Erythroblast (primary cell): ENCODE results near the gene CDH18.

Source experiments
- GATA1 ChIP-seq: IDR thresholded peaks from 2 replicates; pipeline ENCODE4 v1.6.1; 2011; ENCODE audit warnings: low read depth, mild to moderate bottlenecking, control low read depth, low read length, moderate library complexity
- POLR2A ChIP-seq: IDR thresholded peaks from 2 replicates; pipeline ENCODE4 v1.6.1; 2011; ENCODE audit warnings: mild to moderate bottlenecking, low read length

DNA sequence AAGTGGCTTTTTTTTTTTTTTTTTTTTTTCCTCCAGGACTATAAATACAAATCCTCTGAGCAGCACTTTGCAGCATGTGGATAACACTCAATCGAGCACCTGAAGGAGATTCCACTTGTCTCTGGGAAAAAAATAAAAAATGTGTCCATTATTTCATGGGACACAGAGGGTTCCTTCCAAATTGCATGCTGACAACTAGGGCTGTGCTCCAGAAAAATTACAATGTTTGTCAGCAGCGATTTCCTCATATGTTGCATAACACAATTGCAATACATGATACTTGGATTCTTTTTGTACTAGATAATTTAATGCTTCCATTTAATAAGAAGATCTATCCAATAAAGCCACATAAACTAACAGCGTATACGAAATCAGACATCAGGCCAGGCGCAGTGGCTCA is 84.4 kb downstream of the CDH18 start:
- no peak for TF ChIP-seq POLR2A
- no peak for TF ChIP-seq GATA1
